ENCODE measurements around the gene INTS4. TPM values are rescaled to one million over a fixed set of nuclear protein-coding genes. Genes with fewer than 3 reads are reported as not detected.
"Not testable (repeated sequence)": the region's sequence is repeated elsewhere in the genome, so short reads cannot be mapped to it uniquely, and the experiment has no call there.

The INTS4 gene
- total and polyA plus RNA-seq, 12 donors, result 17.8 to 69.6 (median 37.2) TPM

DNA sequence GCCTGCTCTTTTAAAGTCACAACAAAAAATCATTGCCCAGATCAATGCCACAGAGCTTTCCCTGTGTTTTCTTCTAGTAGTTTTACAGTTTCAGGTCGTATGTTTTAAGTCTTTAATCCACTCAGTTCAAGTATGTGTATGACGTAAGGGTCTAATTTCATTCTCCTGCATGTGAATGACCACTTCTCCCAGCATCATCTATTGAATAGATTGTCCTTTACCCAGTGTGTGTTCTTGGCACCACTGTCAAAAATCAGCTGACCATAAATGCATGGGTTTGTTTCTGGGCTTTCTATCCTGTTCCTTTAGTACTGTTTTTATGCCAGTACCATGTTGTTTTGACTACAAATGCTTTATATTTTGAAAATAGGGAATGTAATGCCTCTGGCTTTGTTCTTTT is 28.1 kb downstream of the INTS4 start:
- H3K9me3 ChIP-seq (replicated peaks in 1 of 3), result no peaks in the 10 kb centered on the region
- no peaks in the 10 kb centered on the region for H3K27me3 ChIP-seq
- H3K4me3 ChIP-seq, result no peak overlapping the region
- intact Hi-C loops (cut with DNase I), result no loop called here
- no peaks in the 10 kb centered on the region for H3K4me1 ChIP-seq (replicated peaks in 1 of 2)
- no peaks in the 10 kb centered on the region for H3K36me3 ChIP-seq (replicated peaks in 1 of 2)
- no peak for DNase-seq
- WGBS, 4 donors, result 83 to 89% (median 88%) methylated on average over 2 of the region's 2 CpGs
- TF ChIP-seq POLR2A (IDR thresholded peaks at IDR 0.05) (no peak), CTCF (IDR thresholded peaks at IDR 0.05) (no peak)
- no peak overlapping the region for H3K27ac ChIP-seq

DNA sequence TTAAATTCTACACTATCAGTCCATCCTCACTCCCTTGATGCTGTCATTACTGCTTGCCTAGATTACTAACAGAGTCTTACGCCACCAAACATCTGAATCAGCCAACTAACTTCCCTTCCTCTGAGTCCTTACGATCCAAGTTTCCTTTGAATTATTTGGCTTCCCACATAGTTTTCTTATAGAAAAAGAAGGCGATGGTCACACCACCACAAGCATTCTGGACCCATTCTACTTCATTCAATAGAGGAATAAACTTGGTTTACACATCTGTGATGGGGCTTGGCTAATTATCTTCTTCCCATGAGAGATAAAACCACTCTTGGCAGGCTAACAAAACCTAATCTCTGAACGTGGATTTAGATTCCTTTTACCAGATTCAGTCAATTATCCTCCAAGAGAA is 35.0 kb downstream of the INTS4 start:
- Histone ChIP-seq H3K4me1 (replicated peaks in 1 of 2) (peaks cover 0 to 10% of the 10 kb centered on the region in 2 donors), H3K4me3 (no peak overlapping the region), H3K27me3 (no peaks in the 10 kb centered on the region), H3K36me3 (replicated peaks in 1 of 2) (peaks cover 0 to 13% of the 10 kb centered on the region in 2 donors), H3K9me3 (replicated peaks in 1 of 3) (no peaks in the 10 kb centered on the region), H3K27ac (peak overlapping the region in 3 of 5 donors; percentile 13 to 74 (median 14))
- WGBS, 4 donors, result 71 to 77% (median 73%) methylated on average over 4 of the region's 4 CpGs
- TF ChIP-seq CTCF (IDR thresholded peaks at IDR 0.05), result no peak
- TF ChIP-seq POLR2A (IDR thresholded peaks at IDR 0.05), result no peak
- DNase-seq, result no peak
- intact Hi-C loops (cut with DNase I), result no loop called here

- Histone ChIP-seq H3K4me1 (replicated peaks in 1 of 2) (peaks cover 0 to 10% of the 10 kb centered on the region in 2 donors), H3K27ac (peak overlapping the region in 4 of 5 donors; percentile 13 to 74 (median 39)), H3K36me3 (replicated peaks in 1 of 2) (peaks cover 0 to 13% of the 10 kb centered on the region in 2 donors)
- H3K4me3 ChIP-seq; H3K9me3 ChIP-seq (replicated peaks in 1 of 3); H3K27me3 ChIP-seq; intact Hi-C loops (cut with DNase I): not testable (repeated sequence)
- peak in 6 of 7 donors; percentile 52 to 68 (median 60) for DNase-seq
- 27 to 37% (median 29%) methylated on average over 3 of the region's 3 CpGs for WGBS, 4 donors
Observed at GRCh38 chr11:77958583-77959177, 35.8 kb downstream of the INTS4 start.

GRCh38 chr11:77943296-77943695 is 51.2 kb downstream of the INTS4 start:
- H3K4me3 ChIP-seq; H3K9me3 ChIP-seq (replicated peaks in 1 of 3); H3K27ac ChIP-seq; intact Hi-C loops (cut with DNase I); H3K27me3 ChIP-seq; H3K36me3 ChIP-seq (replicated peaks in 1 of 2); H3K4me1 ChIP-seq (replicated peaks in 1 of 2); DNase-seq: not testable (repeated sequence)
- 81 to 88% (median 87%) methylated on average over 1 of the region's 1 CpG for WGBS, 4 donors

DNA sequence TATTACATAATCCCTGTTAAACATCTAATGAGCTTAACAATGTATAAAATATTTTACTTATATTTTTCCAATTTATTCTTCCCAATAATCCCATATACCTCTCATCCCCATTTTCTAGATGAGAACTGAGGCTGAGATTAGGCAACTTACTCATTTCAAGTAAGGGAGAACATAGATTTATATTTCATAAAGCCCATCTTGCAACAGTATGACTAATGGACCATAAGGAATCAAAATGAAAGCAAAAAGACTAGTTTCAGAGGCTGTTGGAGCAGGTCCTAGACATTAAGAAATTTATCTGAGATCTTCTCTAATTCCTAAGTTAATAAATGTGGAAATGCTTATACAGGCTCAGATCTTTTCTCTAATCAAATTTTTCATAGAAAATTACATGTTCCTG is 52.0 kb downstream of the INTS4 start:
- H3K4me3 ChIP-seq; H3K4me1 ChIP-seq (replicated peaks in 1 of 2); H3K9me3 ChIP-seq (replicated peaks in 1 of 3); H3K27ac ChIP-seq; intact Hi-C loops (cut with DNase I); DNase-seq; H3K36me3 ChIP-seq (replicated peaks in 1 of 2); H3K27me3 ChIP-seq: not testable (repeated sequence)

GRCh38 chr11:77933596-77933995 is 60.9 kb downstream of the INTS4 start:
- H3K4me3 ChIP-seq; intact Hi-C loops (cut with DNase I); DNase-seq; H3K36me3 ChIP-seq (replicated peaks in 1 of 2); H3K4me1 ChIP-seq (replicated peaks in 1 of 2); H3K27ac ChIP-seq; H3K27me3 ChIP-seq; H3K9me3 ChIP-seq (replicated peaks in 1 of 3): not testable (repeated sequence)
- 83 to 100% (median 94%) methylated on average over 4 to 24 of the region's 24 CpGs for WGBS, 4 donors

DNA sequence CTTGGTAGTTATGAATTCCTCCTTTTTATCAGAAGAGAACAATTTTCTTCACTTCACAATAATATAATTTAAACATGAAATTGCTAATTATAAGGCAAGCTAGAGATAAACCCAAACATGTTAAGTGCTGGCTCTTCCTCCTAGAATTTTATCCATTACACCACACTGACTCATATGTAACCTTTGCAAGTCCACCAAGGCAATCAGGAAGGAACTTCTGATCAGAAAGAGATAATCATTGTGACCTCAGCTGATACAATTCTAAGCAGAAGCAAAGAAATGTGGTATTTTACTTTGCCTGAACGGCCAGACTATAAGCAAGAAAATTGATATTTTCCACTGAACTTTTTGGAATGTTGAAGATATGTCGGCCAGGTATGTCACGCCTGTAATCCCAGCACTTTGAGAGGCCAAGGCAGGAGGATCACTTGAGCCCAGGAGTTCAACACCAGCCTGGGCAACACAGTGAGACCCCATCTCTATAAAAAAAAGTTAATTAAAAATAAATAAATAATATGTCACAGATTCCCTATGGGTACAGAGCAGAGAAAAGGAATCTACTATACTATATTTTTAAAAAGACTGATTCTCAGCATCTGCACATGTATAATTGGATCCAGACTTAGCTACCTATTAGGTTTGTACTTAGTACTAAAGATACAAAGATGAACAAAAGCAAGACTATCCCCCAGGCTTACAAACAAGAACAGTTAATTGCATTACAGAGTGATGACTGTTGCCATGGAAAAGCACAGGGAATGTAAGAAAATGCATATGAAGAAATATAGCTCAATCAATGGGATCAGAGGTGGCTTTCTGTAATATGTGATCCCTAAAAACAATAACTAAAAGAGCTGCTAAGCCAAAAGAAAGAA is 63.9 kb downstream of the INTS4 start:
- not testable (repeated sequence) for H3K36me3 ChIP-seq (replicated peaks in 1 of 2)

DNA sequence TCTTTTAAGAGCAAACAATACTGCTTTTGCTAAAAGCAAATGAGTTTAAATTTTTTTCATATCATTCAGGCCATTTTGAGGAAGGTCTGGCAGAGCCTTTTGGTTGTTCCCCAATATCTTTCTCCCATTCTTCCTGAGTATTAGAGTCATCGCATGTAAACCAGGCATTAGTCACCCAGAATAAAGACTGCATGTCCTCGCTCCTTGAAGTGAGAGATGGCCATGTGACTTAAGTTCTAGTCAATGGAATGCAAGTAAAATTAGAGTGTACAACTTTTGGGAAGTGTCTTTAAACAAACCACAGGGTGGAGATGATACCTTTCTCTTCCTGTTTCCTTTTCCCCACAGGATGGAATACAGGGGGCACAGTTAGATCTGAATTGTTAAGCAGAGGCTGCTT is 76.8 kb downstream of the INTS4 start:
- intact Hi-C loops (cut with DNase I); H3K27ac ChIP-seq; DNase-seq; H3K4me3 ChIP-seq; H3K9me3 ChIP-seq (replicated peaks in 1 of 3); H3K27me3 ChIP-seq; H3K4me1 ChIP-seq (replicated peaks in 1 of 2); H3K36me3 ChIP-seq (replicated peaks in 1 of 2): not testable (repeated sequence)
- WGBS, 4 donors, result 40 to 71% methylated on average over 1 of the region's 2 CpGs; no CpG with 5 or more reads in 2 of the 4 donors

More for the DNA sequence above, 63.9 kb downstream of the INTS4 start:
- H3K4me1 ChIP-seq (replicated peaks in 1 of 2); H3K27me3 ChIP-seq; H3K9me3 ChIP-seq (replicated peaks in 1 of 3); H3K4me3 ChIP-seq; intact Hi-C loops (cut with DNase I): not testable (repeated sequence)
- DNase-seq, result peak in 1 of 7 donors; percentile 3
- H3K27ac ChIP-seq, result peak overlapping the region in 3 of 5 donors; percentile 40 to 52 (median 51)
- WGBS, 4 donors, result 40 to 63% (median 52%) methylated on average over 3 of the region's 3 CpGs

GRCh38 chr11:77914307-77914791 is 80.1 kb downstream of the INTS4 start:
- H3K9me3 ChIP-seq (replicated peaks in 1 of 3); H3K27me3 ChIP-seq; H3K36me3 ChIP-seq (replicated peaks in 1 of 2); H3K4me1 ChIP-seq (replicated peaks in 1 of 2); intact Hi-C loops (cut with DNase I); H3K4me3 ChIP-seq: not testable (repeated sequence)
- peak overlapping the region in 3 of 5 donors; percentile 57 to 72 (median 62) for H3K27ac ChIP-seq
- WGBS, 4 donors, result 36 to 50% (median 43%) methylated on average over 4 of the region's 4 CpGs
- DNase-seq, result peak; percentile 61 to 78 (median 74)

Measured in adrenal gland (tissue), 12 donors.